GM12892 (cell line): ENCODE data around the gene PPM1J.
"Not testable (repeated sequence)": the region's sequence is repeated elsewhere in the genome, so short reads cannot be mapped to it uniquely, and the experiment has no call there.

Source experiments
- DNase-seq: peaks from one replicate; pipeline ENCODE4 v3.0.0; 2011; ENCODE audit not compliant: insufficient read length
- FAIRE-seq: peaks from 2 replicates; lab custom pipeline; 2011; peaks lifted over from hg19 to GRCh38; lab: Jason Lieb, UNC
- POLR2A ChIP-seq: IDR thresholded peaks from 2 replicates; pipeline ENCODE4 v1.6.1; 2011; ENCODE audit warnings: low read depth, low read length, control low read depth
- POLR2AphosphoS5 ChIP-seq: IDR thresholded peaks from 2 replicates; pipeline ENCODE4 v1.6.1; 2011; ENCODE audit warnings: low read depth, low read length, control low read depth
- TAF1 ChIP-seq: IDR thresholded peaks from 2 replicates; pipeline ENCODE4 v1.6.1; 2011; ENCODE audit warnings: low read depth, mild to moderate bottlenecking, control low read depth, low read length, borderline replicate concordance

The PPM1J gene

DNA sequence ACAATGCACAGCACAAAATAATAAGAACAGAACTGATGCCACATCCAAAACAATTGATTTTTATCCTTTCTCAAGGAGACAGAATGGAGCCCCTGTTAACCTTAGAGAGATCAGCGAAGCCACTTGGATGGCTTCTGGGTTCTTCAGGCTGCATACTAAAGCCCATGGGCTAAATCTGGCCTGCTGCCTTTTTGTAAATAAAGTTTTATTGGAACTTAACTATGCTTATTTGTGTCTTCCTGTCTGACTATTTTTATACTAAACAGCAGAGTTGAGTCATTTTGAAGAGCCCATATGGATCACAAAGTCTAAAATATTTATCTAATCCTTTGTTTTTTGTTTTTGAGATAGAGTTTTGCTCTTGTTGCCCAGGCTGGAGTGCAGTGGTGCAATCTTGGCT is 16.3 kb upstream of the PPM1J start:
- FAIRE-seq (no peak), DNase-seq (no peak)
- TF ChIP-seq POLR2A (no peak), POLR2AphosphoS5 (no peak), TAF1 (no peak)

DNA sequence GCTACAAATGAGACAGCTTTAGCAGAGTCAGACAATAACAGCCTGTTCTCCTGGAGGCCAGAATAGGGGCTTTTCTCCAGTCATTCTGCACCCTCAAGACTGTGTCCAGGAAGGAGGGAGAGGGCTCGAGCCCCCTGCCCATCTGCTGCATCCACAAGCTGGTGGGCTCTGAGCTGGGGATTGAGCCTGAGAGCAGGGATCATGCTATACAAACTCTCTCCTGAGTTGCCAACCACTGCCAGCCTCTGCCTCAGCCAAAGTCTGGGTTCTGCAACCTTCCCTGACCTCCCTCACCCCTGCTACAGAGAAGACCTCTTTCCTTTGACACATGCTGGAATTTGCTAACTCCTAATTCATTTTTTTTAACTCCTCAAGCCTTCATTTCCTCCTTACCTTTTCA is 14.8 kb upstream of the PPM1J start:
- FAIRE-seq (no peak), DNase-seq (no peak)
- no peak for TF ChIP-seq POLR2AphosphoS5
- no peak for TF ChIP-seq POLR2A
- TF ChIP-seq TAF1: no peak

DNA sequence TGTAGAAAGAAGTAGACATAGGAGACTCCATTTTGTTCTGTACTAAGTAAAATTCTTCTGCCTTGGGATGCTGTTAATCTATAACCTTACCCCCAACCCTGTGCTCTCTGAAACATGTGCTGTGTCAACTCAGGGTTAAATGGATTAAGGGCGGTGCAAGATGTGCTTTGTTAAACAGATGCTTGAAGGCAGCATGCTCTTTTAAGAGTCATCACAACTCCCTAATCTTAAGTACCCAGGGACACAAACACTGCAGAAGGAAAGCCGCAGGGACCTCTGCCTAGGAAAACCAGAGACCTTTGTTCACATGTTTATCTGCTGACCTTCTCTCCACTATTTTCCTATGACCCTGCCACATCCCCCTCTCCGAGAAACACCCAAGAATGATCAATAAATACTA is 13.9 kb upstream of the PPM1J start:
- not testable (repeated sequence) for DNase-seq, FAIRE-seq

DNA sequence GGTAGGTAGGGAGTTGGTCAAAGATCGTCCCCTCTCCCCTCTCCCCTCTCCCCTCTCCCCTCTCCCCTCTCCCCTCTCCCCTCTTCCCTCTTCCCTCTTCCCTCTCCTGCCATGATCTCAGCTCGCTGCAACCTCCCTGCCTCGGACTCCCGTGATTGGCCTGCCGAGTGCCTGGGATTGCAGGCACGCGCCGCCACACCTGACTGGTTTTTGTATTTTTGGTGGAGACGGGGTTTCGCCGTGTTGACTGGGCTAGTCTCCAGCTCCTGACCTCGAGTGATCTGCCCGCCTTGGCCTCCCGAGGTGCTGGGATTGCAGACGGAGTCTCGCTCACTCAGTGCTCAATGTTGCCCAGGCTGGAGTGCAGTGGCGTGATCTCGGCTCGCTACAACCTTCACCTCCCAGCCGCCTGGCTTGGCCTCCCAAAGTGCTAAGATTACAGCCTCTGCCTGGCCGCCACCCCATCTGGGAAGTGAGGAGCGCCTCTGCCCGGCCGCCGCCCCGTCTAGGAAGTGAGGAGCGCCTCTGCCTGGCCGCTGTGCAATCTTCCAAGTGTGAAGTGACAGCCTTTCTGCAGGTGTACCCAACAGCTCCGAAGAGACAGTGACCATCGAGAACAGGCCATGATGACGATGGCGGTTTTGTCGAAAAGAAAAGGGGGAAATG is 13.3 kb upstream of the PPM1J start:
- FAIRE-seq: not testable (repeated sequence)

DNA sequence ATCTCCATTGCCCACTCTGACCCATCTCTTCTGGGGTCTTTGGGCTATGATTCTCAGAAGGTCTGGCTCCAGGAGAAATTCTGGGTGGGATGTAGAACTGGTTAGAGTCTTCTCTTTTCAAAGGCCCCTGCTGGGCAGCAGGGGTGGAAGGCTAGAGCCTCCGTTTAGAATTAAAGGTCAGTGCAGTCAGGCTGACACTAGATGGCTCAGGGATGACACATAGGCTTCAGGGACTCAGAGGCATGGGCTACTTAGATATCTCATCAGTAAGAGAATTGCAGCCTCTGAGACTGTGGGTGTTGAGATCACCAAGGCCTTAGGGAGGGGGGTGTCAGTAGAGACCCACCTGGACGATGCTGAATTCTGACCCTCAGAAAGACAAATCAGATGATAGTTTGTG is 12.6 kb upstream of the PPM1J start:
- no peak for TF ChIP-seq POLR2A
- TF ChIP-seq TAF1: no peak
- TF ChIP-seq POLR2AphosphoS5: no peak
- DNase-seq (no peak), FAIRE-seq (no peak)

More for the DNA sequence above, 13.3 kb upstream of the PPM1J start:
- DNase-seq: not testable (repeated sequence)

DNA sequence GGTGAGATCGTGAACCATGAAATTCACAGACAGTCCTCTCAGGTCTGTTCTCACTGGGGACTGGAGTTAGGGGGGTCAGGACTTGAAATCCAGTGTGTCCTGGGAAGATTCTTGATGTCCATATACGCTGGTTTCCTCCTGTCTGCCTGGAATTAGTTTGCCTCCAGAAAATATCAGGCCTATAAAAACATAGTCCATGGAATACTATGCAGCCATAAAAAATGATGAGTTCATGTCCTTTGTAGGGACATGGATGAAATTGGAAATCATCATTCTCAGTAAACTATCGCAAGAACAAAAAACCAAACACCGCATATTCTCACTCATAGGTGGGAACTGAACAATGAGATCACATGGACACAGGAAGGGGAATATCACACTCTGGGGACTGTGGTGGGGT is 9.1 kb upstream of the PPM1J start:
- not testable (repeated sequence) for FAIRE-seq

DNA sequence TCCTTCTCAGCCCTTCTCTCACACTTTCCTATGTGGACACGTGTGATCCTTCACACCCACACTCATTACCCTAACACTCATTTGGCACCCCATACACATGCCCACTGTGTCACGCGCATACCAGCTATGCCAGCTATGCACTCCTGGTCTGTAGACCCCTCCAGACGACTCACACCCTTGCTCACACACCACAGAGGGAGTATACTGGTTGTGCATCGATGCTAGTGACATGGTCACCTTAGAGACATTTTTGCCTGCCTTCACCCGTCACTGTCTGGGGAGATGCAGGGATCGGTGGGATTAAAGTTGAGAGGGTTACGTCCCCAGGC is 8.3 kb upstream of the PPM1J start:
- no peak for FAIRE-seq
- TF ChIP-seq TAF1 (no peak), POLR2AphosphoS5 (no peak), POLR2A (no peak)

More for the DNA sequence above, 9.1 kb upstream of the PPM1J start:
- not testable (repeated sequence) for DNase-seq

DNA sequence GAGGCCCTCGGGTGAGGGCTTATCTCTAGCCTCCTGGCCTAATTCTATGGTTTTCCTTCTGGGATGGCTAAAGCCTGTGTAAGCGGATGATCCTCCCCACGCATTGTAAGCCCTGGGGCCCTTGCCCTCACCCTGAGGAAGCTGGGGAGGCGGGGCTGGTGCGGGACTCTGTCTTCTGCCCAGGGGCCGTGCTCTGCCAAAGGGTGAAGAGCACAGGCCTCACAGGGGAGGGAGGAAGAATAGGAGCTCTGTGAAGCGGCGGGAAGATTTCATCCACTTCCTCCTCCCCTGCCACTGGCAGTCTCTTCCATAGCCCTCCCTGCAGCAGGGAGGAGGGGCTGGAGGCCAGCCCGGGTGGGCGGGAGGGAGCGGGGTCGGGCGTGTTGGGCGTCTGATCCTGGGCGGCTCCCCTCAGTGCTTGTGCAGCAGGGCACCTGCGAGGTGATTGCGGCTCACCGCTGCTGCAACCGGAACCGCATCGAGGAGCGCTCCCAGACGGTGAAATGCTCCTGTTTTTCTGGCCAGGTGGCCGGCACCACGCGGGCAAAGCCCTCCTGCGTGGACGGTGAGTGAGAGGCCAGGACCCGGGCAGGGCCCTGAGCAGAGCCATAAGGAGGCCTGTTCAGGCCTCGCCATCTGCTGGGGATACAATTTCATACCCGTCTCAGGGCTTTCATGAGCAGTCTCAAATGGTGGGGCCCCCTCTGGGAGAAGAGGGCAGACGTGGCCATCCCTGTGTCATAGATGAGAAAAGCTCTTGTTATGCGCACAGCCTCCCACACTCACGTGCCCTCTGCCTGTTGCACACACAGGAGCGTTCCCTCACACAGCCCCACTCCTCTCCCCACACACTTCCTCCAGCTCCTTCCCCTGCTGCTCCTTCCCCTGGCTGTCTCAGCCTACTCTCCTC is 7.7 kb upstream of the PPM1J start:
- no peak for DNase-seq
- no peak for TF ChIP-seq TAF1
- no peak for TF ChIP-seq POLR2AphosphoS5
- TF ChIP-seq POLR2A: no peak

More for the DNA sequence above, 8.3 kb upstream of the PPM1J start:
- no peak for DNase-seq

DNA sequence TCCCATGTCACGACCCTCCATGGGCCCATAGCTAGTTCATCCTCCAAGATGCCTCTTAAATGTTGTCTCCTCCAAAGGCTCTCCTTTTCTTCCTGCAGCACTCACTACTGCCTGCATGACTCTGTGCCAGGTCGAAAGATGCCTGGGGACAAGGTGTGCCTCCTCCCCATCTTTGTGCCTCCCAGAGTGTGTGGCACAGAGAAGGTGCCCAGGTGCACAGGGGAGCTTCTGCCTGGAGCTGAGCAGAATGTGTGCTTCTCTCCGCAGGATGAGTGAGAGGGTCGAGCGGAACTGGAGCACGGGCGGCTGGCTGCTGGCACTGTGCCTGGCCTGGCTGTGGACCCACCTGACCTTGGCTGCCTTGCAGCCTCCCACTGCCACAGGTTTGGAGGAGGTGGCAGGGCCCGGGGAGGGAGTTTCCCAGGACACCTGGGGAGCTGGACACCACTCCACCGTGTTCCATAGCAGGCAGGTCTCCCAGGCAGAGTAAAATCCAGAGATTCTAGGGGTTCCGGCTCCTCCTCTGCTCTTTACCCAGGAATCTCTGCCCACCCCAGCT is 6.9 kb upstream of the PPM1J start:
- TF ChIP-seq POLR2A (no peak), POLR2AphosphoS5 (no peak)
- DNase-seq: no peak
- FAIRE-seq: no peak

More for the DNA sequence above, 7.7 kb upstream of the PPM1J start:
- no peak for FAIRE-seq

DNA sequence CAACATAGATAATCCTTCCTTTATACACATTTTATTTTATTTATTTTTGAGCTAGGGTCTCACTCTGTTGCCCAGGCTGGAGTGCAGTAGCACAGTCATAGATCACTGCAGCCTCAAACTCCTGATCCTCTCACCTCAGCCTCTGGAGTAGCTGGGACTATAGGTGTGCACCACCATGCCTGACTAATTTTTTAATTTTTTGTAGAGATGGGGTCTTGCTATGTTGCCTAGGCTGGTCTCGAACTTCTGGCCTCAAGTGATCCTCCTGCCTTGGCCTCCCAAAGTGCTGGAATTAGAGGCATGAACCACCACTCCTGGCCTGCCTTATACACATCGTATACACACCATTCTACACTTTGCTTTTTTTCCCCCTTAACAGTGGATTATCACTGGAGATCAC is 6.2 kb upstream of the PPM1J start:
- FAIRE-seq, DNase-seq: not testable (repeated sequence)

DNA sequence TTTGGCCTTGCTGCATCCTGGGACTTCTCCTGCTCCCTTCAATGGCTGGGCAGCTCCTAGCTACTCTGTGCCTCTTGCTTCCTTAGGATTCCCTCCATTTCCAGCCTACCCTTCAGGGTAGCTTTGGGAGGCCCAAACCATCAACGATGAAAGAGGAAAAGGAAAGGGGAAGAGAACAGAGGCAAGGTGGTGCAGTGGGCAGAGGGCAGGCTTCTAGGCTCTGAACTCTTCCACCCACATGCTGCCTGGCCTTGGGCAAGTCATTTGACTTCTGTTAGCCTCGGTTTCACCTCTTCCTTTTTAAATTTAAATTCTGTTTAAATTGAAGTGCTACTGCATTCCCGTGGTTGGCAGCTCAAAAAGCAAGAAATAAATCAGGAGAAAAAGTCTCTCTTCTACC is 5.7 kb upstream of the PPM1J start:
- no peak for DNase-seq
- TF ChIP-seq POLR2AphosphoS5 (no peak), POLR2A (no peak), TAF1 (no peak)
- FAIRE-seq: no peak

DNA sequence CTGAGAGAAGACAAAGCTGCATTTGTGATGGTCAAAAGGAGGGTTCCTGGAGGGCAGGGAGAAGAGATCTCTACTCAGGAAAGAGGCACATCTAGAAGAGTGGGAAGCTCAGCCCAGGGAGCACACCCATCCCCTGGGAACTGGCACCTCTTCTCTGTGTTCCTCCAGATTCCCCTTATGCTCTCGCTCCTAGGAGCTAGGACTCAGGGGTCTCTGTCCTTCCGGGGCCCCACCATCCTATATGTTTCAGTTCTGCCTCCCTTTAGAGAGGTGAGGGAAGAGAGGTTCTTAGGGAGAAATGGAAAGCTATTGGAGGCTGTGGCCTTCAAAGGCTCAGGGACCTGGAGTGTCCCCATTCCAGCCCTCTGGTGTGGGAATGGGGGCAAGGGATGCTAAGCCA is 4.6 kb upstream of the PPM1J start:
- TF ChIP-seq TAF1 (no peak), POLR2AphosphoS5 (no peak), POLR2A (no peak)
- FAIRE-seq: no peak
- no peak for DNase-seq
